Endothelial cell of umbilical vein (primary cell): ENCODE measurements around the gene MYCBP2.

Experiments used
- CTCF ChIP-seq, 2 donors: IDR thresholded peaks; 1 replicate in 1 of 2; 2 replicates in 1 of 2; pipeline ENCODE4 v1.5.1; 2011; ENCODE audit warnings: low read length in 2 of 2, mild to moderate bottlenecking in 2 of 2, moderate library complexity in 2 of 2, control low read depth in 1 of 2, inconsistent platforms in 1 of 2, low read depth in 1 of 2; ENCODE audit not compliant: insufficient read depth in 1 of 2; ENCODE audit errors: extremely low read depth in 1 of 2
- EZH2 ChIP-seq: IDR thresholded peaks from 2 replicates; pipeline ENCODE4 v1.6.1; 2012; ENCODE audit warnings: borderline replicate concordance, low read depth, mild to moderate bottlenecking, moderate library complexity, low read length, inconsistent platforms; ENCODE audit not compliant: severe bottlenecking
- POLR2AphosphoS5 ChIP-seq: IDR thresholded peaks from 2 replicates; pipeline ENCODE4 v1.6.1; 2012; ENCODE audit warnings: low read depth, mild to moderate bottlenecking, control low read depth, low read length, moderate library complexity; ENCODE audit not compliant: insufficient read depth

GRCh38 chr13:77375560-77376108, 48.7 kb upstream of the MYCBP2 start:
- no peak for TF ChIP-seq CTCF (IDR thresholded peaks at IDR 0.05; ENCODE audit: extremely low read depth in 1 of 2, insufficient read depth in 1 of 2, low read depth in 1 of 2, low read length in 2 of 2)
- TF ChIP-seq EZH2 = no peak
- no peak for TF ChIP-seq POLR2AphosphoS5
